K562 (cell line): ENCODE results near the gene SDCCAG8. TPM values are rescaled to one million over a fixed set of nuclear protein-coding genes. Genes with fewer than 3 reads are reported as not detected.

Source experiments
- ATAC-seq: fragments of 200-7000 bp; cut with Tn5 transposase; 3 replicates; pipeline ENCODE4 v1.9.1; 2020; ENCODE audit warnings: moderate library complexity
- BruUV-seq: library from RNA; stranded (reverse); fragments of 400-500 nt; replicated peaks from 2 replicates; lab custom pipeline; 2021; lab: Mats Ljungman, UMichigan
- CTCF ChIA-PET: fragments of 300-600 bp; formaldehyde crosslinking; extraction: SDS; loops from one replicate; lab custom pipeline; 2021; ENCODE audit warnings: low intra/inter-chr PET ratio; lab: Yijun Ruan, JAX
- POLR2A ChIA-PET: fragments of 300-600, 350-650 bp; sonication (Branson Sonifier 250); formaldehyde crosslinking; extraction: SDS; loops from one replicate; lab custom pipeline; 2021; ENCODE audit warnings: antibody characterized with exemption, inconsistent platforms; lab: Yijun Ruan, JAX
- DNase-seq, 4 experiments: peaks; one replicate each; pipeline versions ENCODE4 v3.0.0 to v3.0.0-alpha.2; 2011 to 2018; ENCODE audit warnings: low spot score in 3 of 4, mixed read lengths in 3 of 4; ENCODE audit errors: extremely low read depth in 1 of 4
- FAIRE-seq: peaks from 2 replicates; lab custom pipeline; 2011; peaks lifted over from hg19 to GRCh38; lab: Jason Lieb, UNC
- H2AFZ ChIP-seq: 2 replicates; pipeline ENCODE4 v1.6.0; 2011; ENCODE audit warnings: low read depth, low read length, control low read depth, inconsistent platforms
- H3K27ac ChIP-seq: fragments of 200-600 bp; 3 replicates; pipeline ENCODE4 v1.8.0; 2011; ENCODE audit warnings: low read depth, mild to moderate bottlenecking, control low read depth, inconsistent platforms, low read length, moderate library complexity, mixed read lengths; ENCODE audit errors: extremely low read depth
- H3K27me3 ChIP-seq, 2 experiments: fragments of 300-600 bp in 1 of 2; 2 replicates in 1 of 2; 3 replicates in 1 of 2; pipeline versions ENCODE4 v1.6.0 to v1.8.0; 2011; ENCODE audit warnings: inconsistent platforms in 2 of 2, low read length in 2 of 2, mild to moderate bottlenecking in 1 of 2, mixed read lengths in 1 of 2, moderate library complexity in 1 of 2; ENCODE audit not compliant: control insufficient read depth in 2 of 2, insufficient read depth in 2 of 2
- H3K36me3 ChIP-seq: fragments of 300-600 bp; 3 replicates; pipeline ENCODE4 v1.8.0; 2011; ENCODE audit warnings: mild to moderate bottlenecking, low read length, inconsistent platforms; ENCODE audit not compliant: control insufficient read depth, insufficient read depth
- H3K4me1 ChIP-seq, 2 experiments: fragments of 200-600 bp in 1 of 2; replicated peaks in 1 of 2; 2 replicates in 1 of 2; 3 replicates in 1 of 2; pipeline versions ENCODE4 v1.5.1 to v1.8.0; 2011; ENCODE audit warnings: inconsistent platforms in 2 of 2, low read length in 2 of 2, mild to moderate bottlenecking in 1 of 2, mixed read lengths in 1 of 2, moderate library complexity in 1 of 2; ENCODE audit not compliant: control insufficient read depth in 2 of 2, insufficient read depth in 2 of 2
- H3K4me2 ChIP-seq: 2 replicates; pipeline ENCODE4 v1.6.1; 2011; ENCODE audit warnings: low read length, control low read depth, inconsistent platforms, mixed read lengths; ENCODE audit not compliant: insufficient read depth
- H3K4me3 ChIP-seq: fragments of 200-600 bp; sonication (generic), shearing (Covaris generic); 2 replicates; pipeline ENCODE4 v1.5.1; 2016; ENCODE audit warnings: control low read depth, inconsistent platforms
- H3K79me2 ChIP-seq: fragments of 200-600 bp; 3 replicates; pipeline ENCODE4 v1.8.0; 2011; ENCODE audit warnings: low read length, inconsistent platforms; ENCODE audit not compliant: control insufficient read depth, insufficient read depth
- H3K9ac ChIP-seq, 2 experiments: 2 replicates each; pipeline versions ENCODE4 v1.6.0 to v1.6.1; 2011; ENCODE audit warnings: low read depth in 2 of 2, low read length in 2 of 2, control low read depth in 1 of 2, inconsistent platforms in 1 of 2, mild to moderate bottlenecking in 1 of 2, mixed read lengths in 1 of 2; ENCODE audit not compliant: insufficient read depth in 1 of 2
- H3K9me1 ChIP-seq: one replicate; pipeline ENCODE4 v1.6.0; 2011; ENCODE audit warnings: inconsistent platforms, mild to moderate bottlenecking, low read length, moderate library complexity; ENCODE audit not compliant: control insufficient read depth, insufficient read depth
- H3K9me3 ChIP-seq: replicated peaks from 2 replicates; pipeline ENCODE4 v1.5.1; 2011; ENCODE audit warnings: low read depth, low read length, inconsistent platforms; ENCODE audit not compliant: control insufficient read depth, insufficient read depth
- H4K20me1 ChIP-seq: replicated peaks from 2 replicates; pipeline ENCODE4 v1.6.1; 2011; ENCODE audit warnings: low read length, inconsistent platforms, mixed read lengths; ENCODE audit not compliant: control insufficient read depth, insufficient read depth
- CBFA2T3 ChIP-seq: fragments of 450-650 bp; IDR thresholded peaks from 2 replicates; pipeline ENCODE4 v1.6.1; 2017
- GATAD2B ChIP-seq: fragments of 450-650 bp; IDR thresholded peaks from 2 replicates; pipeline ENCODE4 v1.6.1; 2017; ENCODE audit warnings: mild to moderate bottlenecking, borderline replicate concordance
- RBBP5 ChIP-seq: fragments of 200-600 bp; sonication (generic); IDR thresholded peaks from 2 replicates; pipeline ENCODE4 v1.6.1; 2012; ENCODE audit warnings: borderline replicate concordance, mild to moderate bottlenecking, low read length, control low read depth, inconsistent platforms; ENCODE audit not compliant: insufficient read depth, poor library complexity, severe bottlenecking
- SRSF9 ChIP-seq: fragments of 200-400 bp; formaldehyde crosslinking; IDR thresholded peaks from 2 replicates; pipeline ENCODE4 v1.6.1; 2017; ENCODE audit warnings: low read depth, low read length, borderline replicate concordance
- ZFP36 ChIP-seq: fragments of 150-350 bp; IDR thresholded peaks from 2 replicates; pipeline ENCODE4 v1.6.1; 2018; ENCODE audit warnings: low read length, low read depth; ENCODE audit not compliant: partially characterized antibody
- WGBS: fragments of 100-300 bp; shearing (Covaris generic); methylation state at CpG from one replicate; pipeline ENCODE4 v1.1.6; 2016; ENCODE audit warnings: low coverage, mixed read lengths; ENCODE audit not compliant: insufficient coverage; ENCODE audit errors: missing lambda C conversion rate; 5-methylcytosine and 5-hydroxymethylcytosine counted together
- in situ Hi-C: fragments of 300-500 bp; cut with MboI; formaldehyde crosslinking; loops from 4 replicates; pipeline ENCODE4 v1.15.0; 2018; ENCODE audit warnings: inconsistent platforms, mixed read lengths
- intact Hi-C: fragments of 100-400 bp; cut with micrococcal nuclease; formaldehyde crosslinking; loops from 2 replicates; pipeline ENCODE4 v1.14.2; 2022
- polyA plus RNA-seq, 8 experiments: library from polyadenylated mRNA; depleted of rRNA in 4 of 8; stranded (reverse) in 5 of 8; unstranded in 3 of 8; fragments of >200 nt; fragmentation: Nextera tagmentation in 2 of 8; fragmentation: Illumina TruSeq in 1 of 8; extraction: Ambion mirVana in 2 of 8; extraction: Trizol in 1 of 8; gene quantifications; 2 replicates each; pipeline versions ENCODE4 v1.2.1 to v1.2.3, GENCODE V29; 2011 to 2014; ENCODE audit warnings: inconsistent platforms in 1 of 8, missing spikeins in 1 of 8
- total RNA-seq, 7 experiments: library from RNA; depleted of rRNA in 6 of 7; stranded (reverse); fragments of >200 nt in 6 of 7; fragmentation: Illumina TruSeq in 2 of 7; extraction: Trizol in 2 of 7; gene quantifications; 2 replicates each; pipeline versions ENCODE4 v1.2.1 to v1.2.3, GENCODE V29; 2011 to 2021; ENCODE audit warnings: low replicate concordance in 1 of 7
- TF ChIP-seq, protein P1 (sequence below): IDR thresholded peaks from 3 replicates; pipeline ENCODE4 v1.6.1; 2011; ENCODE audit warnings: borderline replicate concordance, mild to moderate bottlenecking, moderate library complexity; ENCODE audit not compliant: insufficient read length; ENCODE audit errors: extremely low read depth
- TF ChIP-seq, protein P2 (sequence below), 2 experiments: fragments of 450-650 bp in 1 of 2; sonication (generic) in 1 of 2; formaldehyde crosslinking in 1 of 2; IDR thresholded peaks in 1 of 2; conservative IDR thresholded peaks in 1 of 2; 2 replicates each; pipeline versions ENCODE4 v1.6.1 to v1.8.1; 2016 to 2023; ENCODE audit warnings: mild to moderate bottlenecking in 2 of 2, moderate library complexity in 2 of 2, inconsistent platforms in 1 of 2, missing genetic modification reagents in 1 of 2

The SDCCAG8 gene
- total and polyA plus RNA-seq, 9 of the 15 experiments (the other 6 are each of a cell fraction or from before 2014, with no cell fraction given), result 17.9 to 36.7 (median 25.4) TPM

DNA sequence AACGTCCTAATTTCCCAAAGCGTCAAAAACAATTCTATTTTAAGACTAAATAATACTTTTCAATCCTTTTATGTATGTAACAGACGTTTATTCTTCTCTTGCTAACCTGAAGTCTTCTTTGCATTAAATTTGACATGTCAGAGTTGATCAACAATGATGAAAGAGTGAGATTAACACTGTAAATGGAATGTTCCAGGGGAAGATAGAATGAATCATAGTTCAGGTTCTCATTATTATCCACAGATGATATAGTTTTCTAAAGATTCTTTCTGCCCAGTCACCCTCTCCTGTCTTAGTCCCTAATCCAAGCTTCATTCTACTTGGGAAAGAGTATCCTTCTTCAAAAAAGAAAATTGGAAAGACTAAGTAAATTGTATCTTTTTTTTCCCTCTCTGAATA lies 38.9 kb downstream of the SDCCAG8 start:
- Histone ChIP-seq H3K27me3 (no peaks in the 10 kb centered on the region), H3K36me3 (peaks cover 13% of the 10 kb centered on the region; the same call in 2 of the 3 replicates), H3K9me3 (peaks cover 7% of the 10 kb centered on the region; the same call in 1 of the 2 replicates), H3K4me1 (no peaks in the 10 kb centered on the region), H3K79me2 (no peaks in the 10 kb centered on the region), H3K4me2 (no peak overlapping the region), H2AFZ (no peak overlapping the region), H3K4me3 (no peak overlapping the region), H4K20me1 (no peaks in the 10 kb centered on the region), H3K27ac (no peak overlapping the region), H3K9ac (no peak overlapping the region), H3K9me1 (no peaks in the 10 kb centered on the region)
- TF ChIP-seq SRSF9, result no peak
- TF ChIP-seq RBBP5, result no peak
- intact Hi-C loops (no loop called here), in situ Hi-C loops (no loop called here)
- POLR2A ChIA-PET, result no interaction called here
- DNase-seq (no peak), FAIRE-seq (no peak), ATAC-seq (no peak)
- 30% methylated on average over 3 of the region's 3 CpGs for WGBS
- CTCF ChIA-PET, result no interaction called here
- no TSS peak for BruUV-seq

DNA sequence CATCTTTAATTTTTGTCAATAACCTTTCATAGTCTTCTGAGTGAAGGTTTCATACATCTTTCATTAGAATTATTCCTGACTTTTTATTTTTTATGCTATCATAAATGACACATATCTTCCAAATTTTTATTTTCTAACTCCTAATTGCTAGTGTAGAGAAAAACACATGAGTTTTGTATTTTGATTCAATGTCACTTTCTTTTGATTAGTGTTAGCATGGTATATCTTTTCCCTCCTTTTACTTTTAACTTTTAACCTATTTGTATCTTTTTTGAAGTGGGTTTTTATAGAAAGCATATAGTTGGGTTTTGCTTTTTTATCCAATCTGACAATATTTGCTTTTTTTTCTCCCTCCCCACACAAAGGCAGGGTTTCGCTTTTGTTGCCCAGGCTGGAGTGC lies 43.2 kb downstream of the SDCCAG8 start:
- 100% methylated on average over 1 of the region's 1 CpG for WGBS

More for the DNA sequence above, 43.2 kb downstream of the SDCCAG8 start:
- TF ChIP-seq GATAD2B, result no peak
- no peak for TF ChIP-seq ZFP36
- TF ChIP-seq CBFA2T3, result no peak
- TF ChIP-seq, protein P1, sequence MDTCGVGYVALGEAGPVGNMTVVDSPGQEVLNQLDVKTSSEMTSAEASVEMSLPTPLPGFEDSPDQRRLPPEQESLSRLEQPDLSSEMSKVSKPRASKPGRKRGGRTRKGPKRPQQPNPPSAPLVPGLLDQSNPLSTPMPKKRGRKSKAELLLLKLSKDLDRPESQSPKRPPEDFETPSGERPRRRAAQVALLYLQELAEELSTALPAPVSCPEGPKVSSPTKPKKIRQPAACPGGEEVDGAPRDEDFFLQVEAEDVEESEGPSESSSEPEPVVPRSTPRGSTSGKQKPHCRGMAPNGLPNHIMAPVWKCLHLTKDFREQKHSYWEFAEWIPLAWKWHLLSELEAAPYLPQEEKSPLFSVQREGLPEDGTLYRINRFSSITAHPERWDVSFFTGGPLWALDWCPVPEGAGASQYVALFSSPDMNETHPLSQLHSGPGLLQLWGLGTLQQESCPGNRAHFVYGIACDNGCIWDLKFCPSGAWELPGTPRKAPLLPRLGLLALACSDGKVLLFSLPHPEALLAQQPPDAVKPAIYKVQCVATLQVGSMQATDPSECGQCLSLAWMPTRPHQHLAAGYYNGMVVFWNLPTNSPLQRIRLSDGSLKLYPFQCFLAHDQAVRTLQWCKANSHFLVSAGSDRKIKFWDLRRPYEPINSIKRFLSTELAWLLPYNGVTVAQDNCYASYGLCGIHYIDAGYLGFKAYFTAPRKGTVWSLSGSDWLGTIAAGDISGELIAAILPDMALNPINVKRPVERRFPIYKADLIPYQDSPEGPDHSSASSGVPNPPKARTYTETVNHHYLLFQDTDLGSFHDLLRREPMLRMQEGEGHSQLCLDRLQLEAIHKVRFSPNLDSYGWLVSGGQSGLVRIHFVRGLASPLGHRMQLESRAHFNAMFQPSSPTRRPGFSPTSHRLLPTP, result no peak
- TF ChIP-seq, protein P2, sequence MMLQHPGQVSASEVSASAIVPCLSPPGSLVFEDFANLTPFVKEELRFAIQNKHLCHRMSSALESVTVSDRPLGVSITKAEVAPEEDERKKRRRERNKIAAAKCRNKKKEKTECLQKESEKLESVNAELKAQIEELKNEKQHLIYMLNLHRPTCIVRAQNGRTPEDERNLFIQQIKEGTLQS (IDR thresholded peaks at IDR 0.05), result no peak
- TF ChIP-seq, protein P2 (CRISPR knock-in tag; conservative IDR thresholded peaks at IDR 0.05), result no peak
- intact Hi-C loops, result no loop called here
- no TSS peak for BruUV-seq
- no peaks in the 10 kb centered on the region for H3K9me1 ChIP-seq
- in situ Hi-C loops, result no loop called here
- POLR2A ChIA-PET, result no interaction called here
- no peak overlapping the region for H3K9ac ChIP-seq
- ATAC-seq (no peak), DNase-seq (no peak), FAIRE-seq (no peak)
- no peak overlapping the region for H2AFZ ChIP-seq
- no peak overlapping the region for H3K27ac ChIP-seq
- H3K4me3 ChIP-seq, result no peak overlapping the region
- CTCF ChIA-PET, result no interaction called here
- peaks cover 7% of the 10 kb centered on the region; the same call in 1 of the 3 replicates for H3K36me3 ChIP-seq
- H3K9me3 ChIP-seq, result peaks cover 3% of the 10 kb centered on the region; the same call in 1 of the 2 replicates
- no peak overlapping the region for H3K4me2 ChIP-seq
- no peaks in the 10 kb centered on the region for H3K79me2 ChIP-seq
- H3K27me3 ChIP-seq, result no peaks in the 10 kb centered on the region
- H4K20me1 ChIP-seq, result no peaks in the 10 kb centered on the region
- no peaks in the 10 kb centered on the region for H3K4me1 ChIP-seq
